ENCODE measurements around the gene CYFIP1. TPM values are rescaled to one million over a fixed set of nuclear protein-coding genes. Genes with fewer than 3 reads are reported as not detected.

The CYFIP1 gene
- total and polyA plus RNA-seq, 7 donors: 9.1 to 43.0 (median 23.3) TPM

- no peak for DNase-seq
- ATAC-seq: no peak
- Histone ChIP-seq H3K27me3 (ENCODE audit: insufficient read depth in 3 of 3, low read length in 2 of 3) (no peaks in the 10 kb centered on the region), H3K27ac (no peak overlapping the region), H3K4me1 (no peaks in the 10 kb centered on the region), H3K4me3 (no peak overlapping the region), H3K9me3 (no peaks in the 10 kb centered on the region), H3K36me3 (ENCODE audit: insufficient read depth in 1 of 2, low read depth in 1 of 2) (peaks cover 11 to 93% of the 10 kb centered on the region in 2 donors)
- intact Hi-C loops (cut with DNase I): no loop called here
- no peak for TF ChIP-seq CTCF (IDR thresholded peaks at IDR 0.05)
- 91 to 96% (median 95%) methylated on average over 6 of the region's 6 CpGs for WGBS, 3 donors
Observed at GRCh38 chr15:22871481-22872086, 108.6 kb downstream of the CYFIP1 start.

- TF ChIP-seq CTCF (IDR thresholded peaks at IDR 0.05): no peak
- Histone ChIP-seq H3K27ac (no peak overlapping the region), H3K9me3 (no peaks in the 10 kb centered on the region), H3K4me3 (no peak overlapping the region), H3K36me3 (ENCODE audit: insufficient read depth in 1 of 2, low read depth in 1 of 2) (peaks cover 11 to 93% of the 10 kb centered on the region in 2 donors), H3K4me1 (no peaks in the 10 kb centered on the region), H3K27me3 (ENCODE audit: insufficient read depth in 3 of 3, low read length in 2 of 3) (no peaks in the 10 kb centered on the region)
- 96 to 97% (median 97%) methylated on average over 11 of the region's 11 CpGs for WGBS, 3 donors
- intact Hi-C loops (cut with DNase I): no loop called here
- DNase-seq (no peak), ATAC-seq (no peak)
Observed at GRCh38 chr15:22870865-22871264, 109.3 kb downstream of the CYFIP1 start.

GRCh38 chr15:22869856-22870255, 110.3 kb downstream of the CYFIP1 start:
- H3K36me3 ChIP-seq (ENCODE audit: insufficient read depth in 1 of 2, low read depth in 1 of 2): peaks cover 11 to 92% of the 10 kb centered on the region in 2 donors
- no peaks in the 10 kb centered on the region for H3K4me1 ChIP-seq
- no peak for DNase-seq
- intact Hi-C loops (cut with DNase I): no loop called here
- H3K4me3 ChIP-seq: no peak overlapping the region
- no peak for ATAC-seq
- no peak overlapping the region for H3K27ac ChIP-seq
- TF ChIP-seq CTCF (IDR thresholded peaks at IDR 0.05): no peak
- WGBS, 3 donors: 96 to 98% (median 98%) methylated on average over 12 of the region's 12 CpGs
- H3K27me3 ChIP-seq (ENCODE audit: insufficient read depth in 3 of 3, low read length in 2 of 3): no peaks in the 10 kb centered on the region
- H3K9me3 ChIP-seq: no peaks in the 10 kb centered on the region

GRCh38 chr15:22868928-22869327, 111.2 kb downstream of the CYFIP1 start:
- Histone ChIP-seq H3K36me3 (ENCODE audit: insufficient read depth in 1 of 2, low read depth in 1 of 2) (peaks cover 11 to 92% of the 10 kb centered on the region in 2 donors), H3K4me3 (no peak overlapping the region), H3K4me1 (no peaks in the 10 kb centered on the region), H3K27me3 (ENCODE audit: insufficient read depth in 3 of 3, low read length in 2 of 3) (no peaks in the 10 kb centered on the region), H3K27ac (no peak overlapping the region), H3K9me3 (no peaks in the 10 kb centered on the region)
- TF ChIP-seq CTCF (IDR thresholded peaks at IDR 0.05): no peak
- no peak for DNase-seq
- no peak for ATAC-seq
- WGBS, 3 donors: 89 to 93% (median 92%) methylated on average over 9 of the region's 9 CpGs
- intact Hi-C loops (cut with DNase I): no loop called here

- Histone ChIP-seq H3K4me1 (peaks cover 2% of the 10 kb centered on the region), H3K4me3 (no peak overlapping the region), H3K36me3 (ENCODE audit: insufficient read depth in 1 of 2, low read depth in 1 of 2) (peaks cover 11 to 96% of the 10 kb centered on the region in 2 donors), H3K27me3 (ENCODE audit: insufficient read depth in 3 of 3, low read length in 2 of 3) (no peaks in the 10 kb centered on the region), H3K9me3 (no peaks in the 10 kb centered on the region), H3K27ac (no peak overlapping the region)
- no peak for DNase-seq
- WGBS, 3 donors: 55 to 64% (median 61%) methylated on average over 4 of the region's 4 CpGs
- no peak for TF ChIP-seq CTCF (IDR thresholded peaks at IDR 0.05)
- no peak for ATAC-seq
- intact Hi-C loops (cut with DNase I): no loop called here
Observed at GRCh38 chr15:22868495-22868894, 111.7 kb downstream of the CYFIP1 start.
